Transverse colon (tissue), 4 donors: ENCODE results near the gene C17orf75. TPM values are rescaled to one million over a fixed set of nuclear protein-coding genes. Genes with fewer than 3 reads are reported as not detected.

ENCODE experiments used
- DNase-seq: peaks from one replicate; pipeline ENCODE4 v3.0.0-alpha.2; 2019
- H3K27ac ChIP-seq, 4 donors: fragments of 200-600 bp; sonication (generic); 2 replicates each; pipeline ENCODE4 v1.5.1; 2016 to 2018; ENCODE audit warnings: inconsistent platforms in 4 of 4
- H3K27me3 ChIP-seq: fragments of 200-600 bp; sonication (generic); 2 replicates; pipeline ENCODE4 v1.5.1; 2017; ENCODE audit warnings: inconsistent platforms
- H3K36me3 ChIP-seq, 4 donors: fragments of 200-600 bp; sonication (generic); 2 replicates each; pipeline ENCODE4 v1.5.1; 2017 to 2019; ENCODE audit warnings: inconsistent platforms in 4 of 4
- H3K4me1 ChIP-seq, 4 donors: fragments of 200-600 bp; sonication (generic); 2 replicates each; pipeline ENCODE4 v1.5.1; 2017 to 2020; ENCODE audit warnings: inconsistent platforms in 4 of 4
- H3K4me3 ChIP-seq, 4 donors: fragments of 200-600 bp; sonication (generic); 1 replicate in 1 of 4; 2 replicates in 3 of 4; pipeline versions ENCODE4 v1.5.1 to v1.6.1; 2017 to 2019; ENCODE audit warnings: inconsistent platforms in 4 of 4
- H3K9me3 ChIP-seq, 2 donors: fragments of 200-600 bp; sonication (generic); 2 replicates each; pipeline ENCODE4 v1.5.1; 2017 to 2019; ENCODE audit warnings: inconsistent platforms in 2 of 2
- CTCF ChIP-seq, 5 experiments: fragments of 200-600 bp in 3 of 5; fragments of 450-650 bp in 2 of 5; sonication (generic) in 3 of 5; IDR thresholded peaks; 1 replicate in 2 of 5; 2 replicates in 3 of 5; pipeline ENCODE4 v1.5.1; 2016 to 2017; ENCODE audit warnings: antibody characterized with exemption in 5 of 5, inconsistent platforms in 3 of 5, mild to moderate bottlenecking in 2 of 5, moderate library complexity in 1 of 5
- EP300 ChIP-seq: sonication (generic); formaldehyde crosslinking; IDR thresholded peaks from one replicate; pipeline ENCODE4 v1.6.1; 2017; ENCODE audit warnings: antibody characterized with exemption, low read depth
- POLR2A ChIP-seq: fragments of 450-650 bp; IDR thresholded peaks from one replicate; pipeline ENCODE4 v1.6.1; 2016; ENCODE audit warnings: antibody characterized with exemption, mild to moderate bottlenecking, moderate library complexity
- POLR2AphosphoS5 ChIP-seq, 3 donors: sonication (generic); formaldehyde crosslinking; IDR thresholded peaks; one replicate each; pipeline ENCODE4 v1.6.1; 2016; ENCODE audit warnings: antibody characterized with exemption in 3 of 3
- WGBS, 2 donors: methylation state at CpG; one replicate each; pipeline ENCODE4 v1.1.5; 2018; ENCODE audit warnings: low coverage in 1 of 2; 5-methylcytosine and 5-hydroxymethylcytosine counted together
- in situ Hi-C, 4 donors: fragments of 200-750 bp; cut with MboI; loops; one replicate each; pipeline versions ENCODE4 v1.15.0 to v1.15.1; 2017; ENCODE audit warnings: low sequenced_read_pairs in 3 of 4, low pct_ligation_motif_present in 1 of 4, low pct_unique_long_range_greater_than_20kb in 1 of 4
- intact Hi-C: fragments of 100-400 bp; cut with DNase I; formaldehyde crosslinking; loops from one replicate; pipeline ENCODE4 v1.15.1; 2023; ENCODE audit warnings: low total_unique reads
- total RNA-seq, 4 donors: library from RNA; depleted of rRNA; stranded (reverse); fragments of >200 nt; gene quantifications; one replicate each; pipeline ENCODE4 v1.1.0, GENCODE V29; 2016

Gene C17orf75
- total RNA-seq, 4 donors from 2014 or later, result 2.2 to 17.6 (median 9.6) TPM

DNA sequence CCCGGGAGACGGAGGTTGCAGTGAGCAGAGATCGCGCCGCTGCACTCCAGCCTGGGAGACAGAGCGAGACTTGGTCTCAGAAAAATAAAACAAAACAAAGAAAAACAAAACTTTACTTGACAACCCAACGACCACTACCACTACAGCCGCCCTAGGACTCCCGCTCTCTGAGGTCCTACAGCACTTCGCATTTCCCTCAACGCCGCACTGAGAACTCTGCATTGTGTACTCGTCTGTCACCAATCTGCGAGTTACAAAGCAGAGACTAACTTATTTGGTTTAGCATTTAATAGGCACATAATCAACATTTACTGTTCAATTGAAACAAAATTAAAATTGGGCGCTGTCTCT lies 7.5 kb upstream of the C17orf75 start:
- Histone ChIP-seq H3K4me3 (peak overlapping the region; percentile 26 to 95 (median 82)), H3K27ac (peak overlapping the region; percentile 96 to 99 (median 98)), H3K36me3 (peaks cover 0 to 24% (median 5%) of the 10 kb centered on the region in 4 donors), H3K4me1 (peaks cover 19 to 46% (median 33%) of the 10 kb centered on the region in 4 donors), H3K9me3 (no peaks in the 10 kb centered on the region), H3K27me3 (no peaks in the 10 kb centered on the region)
- intact Hi-C loops, result no loop called here
- peak; percentile 27 for DNase-seq
- TF ChIP-seq CTCF (IDR thresholded peaks at IDR 0.05), result no peak
- TF ChIP-seq POLR2AphosphoS5 (IDR thresholded peaks at IDR 0.05), result no peak
- no peak for TF ChIP-seq EP300
- TF ChIP-seq POLR2A, result no peak
- in situ Hi-C loops, result no loop called here
- 10 to 42% methylated on average over 6 to 15 of the region's 15 CpGs for WGBS, 2 donors

GRCh38 chr17:32348483-32348800 lies 6.5 kb upstream of the C17orf75 start:
- 87 to 100% methylated on average over 1 to 2 of the region's 2 CpGs for WGBS, 2 donors
- no peak overlapping the region for H3K27ac ChIP-seq
- peaks cover 0 to 17% (median 2%) of the 10 kb centered on the region in 4 donors for H3K36me3 ChIP-seq
- intact Hi-C loops (no loop called here), in situ Hi-C loops (no loop called here)
- H3K9me3 ChIP-seq, result no peaks in the 10 kb centered on the region
- H3K27me3 ChIP-seq, result no peaks in the 10 kb centered on the region
- no peak overlapping the region for H3K4me3 ChIP-seq
- TF ChIP-seq POLR2A (no peak), POLR2AphosphoS5 (IDR thresholded peaks at IDR 0.05) (no peak), CTCF (IDR thresholded peaks at IDR 0.05) (no peak), EP300 (no peak)
- H3K4me1 ChIP-seq, result peaks cover 13 to 36% (median 25%) of the 10 kb centered on the region in 4 donors
- no peak for DNase-seq

DNA sequence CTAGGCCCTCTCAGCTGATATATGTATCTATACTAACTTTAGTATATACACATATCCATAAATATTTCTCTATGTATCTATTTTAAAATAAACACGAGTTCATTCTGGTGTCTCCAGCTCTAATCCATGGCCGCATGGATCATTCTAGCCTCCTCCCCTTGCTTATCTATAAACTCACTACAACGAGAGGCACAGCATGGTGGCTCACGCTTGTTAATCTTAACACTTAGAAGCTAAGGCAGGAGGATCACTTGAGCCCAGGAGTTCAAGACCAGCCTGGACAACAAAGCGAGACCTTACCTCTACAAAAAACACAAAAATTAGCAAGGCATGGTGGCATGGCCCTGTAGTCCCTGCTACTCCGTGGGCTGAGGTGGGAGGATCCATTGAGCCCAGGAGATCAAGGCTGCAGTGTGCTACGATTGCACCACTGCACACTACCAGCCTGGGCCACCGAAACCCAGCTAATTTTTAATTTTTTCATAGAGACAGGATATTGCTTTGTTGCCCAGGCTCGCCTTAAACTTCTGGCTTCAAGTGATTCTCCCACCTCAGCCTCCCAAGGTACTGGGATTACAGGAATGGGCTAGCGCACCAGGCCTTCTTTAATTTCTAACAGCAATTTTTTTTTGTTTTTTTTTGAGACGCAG lies 4.1 kb upstream of the C17orf75 start:
- Histone ChIP-seq H3K4me1 (peaks cover 3 to 28% (median 18%) of the 10 kb centered on the region in 4 donors), H3K36me3 (no peaks in the 10 kb centered on the region), H3K9me3 (no peaks in the 10 kb centered on the region), H3K27me3 (no peaks in the 10 kb centered on the region), H3K27ac (no peak overlapping the region), H3K4me3 (no peak overlapping the region)
- in situ Hi-C loops (no loop called here), intact Hi-C loops (no loop called here)
- TF ChIP-seq EP300, result no peak
- no peak for TF ChIP-seq POLR2AphosphoS5 (IDR thresholded peaks at IDR 0.05)
- no peak for TF ChIP-seq POLR2A
- TF ChIP-seq CTCF (IDR thresholded peaks at IDR 0.05), result no peak
- DNase-seq, result no peak
- whole genome bisulfite sequencing, 2 donors, result 83 to 87% methylated on average over 7 to 11 of the region's 11 CpGs

- H3K4me1 ChIP-seq, result peaks cover 4 to 17% (median 11%) of the 10 kb centered on the region in 4 donors
- in situ Hi-C loops (no loop called here), intact Hi-C loops (no loop called here)
- H3K4me3 ChIP-seq, result peak overlapping the region in 3 of 4 donors; percentile 59 to 81 (median 70)
- no peak for DNase-seq
- no peaks in the 10 kb centered on the region for H3K36me3 ChIP-seq
- no peak for TF ChIP-seq CTCF (IDR thresholded peaks at IDR 0.05)
- no peak for TF ChIP-seq POLR2A
- H3K27me3 ChIP-seq, result no peaks in the 10 kb centered on the region
- WGBS, 2 donors, result 71 to 84% methylated on average over 10 to 14 of the region's 14 CpGs
- H3K9me3 ChIP-seq, result no peaks in the 10 kb centered on the region
- peak overlapping the region; percentile 87 to 89 (median 88) for H3K27ac ChIP-seq
These were observed 791 bp upstream of the C17orf75 start for GRCh38 chr17:32342603-32343325.
